RCC 7860 (cell line): ENCODE data around the gene TSPYL1.
A peak's percentile ranks its signal among the peaks of the same experiment; 100 is the strongest.
"Not testable (repeated sequence)": the region's sequence is repeated elsewhere in the genome, so short reads cannot be mapped to it uniquely, and the experiment has no call there.

Source experiments
- DNase-seq: peaks from one replicate; pipeline ENCODE4 v3.0.0-alpha.2; 2015; ENCODE audit warnings: low spot score
- FAIRE-seq: peaks from 2 replicates; lab custom pipeline; 2012; peaks lifted over from hg19 to GRCh38; lab: Jason Lieb, UNC

TSPYL1 gene

DNA sequence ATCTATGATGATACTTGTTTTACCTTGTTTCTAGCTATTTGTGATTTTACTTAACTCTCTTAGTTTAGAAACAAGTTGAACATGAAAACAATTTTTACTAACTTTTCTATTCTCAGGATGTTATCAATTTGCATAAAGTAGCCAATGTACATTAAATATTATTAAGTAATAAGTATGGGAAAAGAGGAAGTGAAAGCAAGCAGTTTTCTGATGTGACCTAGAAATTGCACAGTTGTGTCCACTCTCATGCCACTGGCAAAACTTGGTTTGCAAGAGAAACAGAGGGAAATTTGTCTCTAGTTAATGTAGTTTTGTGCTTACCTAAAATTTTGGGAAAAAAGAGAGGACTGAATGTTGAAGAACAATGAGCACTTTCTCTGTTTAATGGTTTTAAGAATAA is 19.2 kb upstream of the TSPYL1 start:
- no peak for FAIRE-seq
- DNase-seq: no peak

DNA sequence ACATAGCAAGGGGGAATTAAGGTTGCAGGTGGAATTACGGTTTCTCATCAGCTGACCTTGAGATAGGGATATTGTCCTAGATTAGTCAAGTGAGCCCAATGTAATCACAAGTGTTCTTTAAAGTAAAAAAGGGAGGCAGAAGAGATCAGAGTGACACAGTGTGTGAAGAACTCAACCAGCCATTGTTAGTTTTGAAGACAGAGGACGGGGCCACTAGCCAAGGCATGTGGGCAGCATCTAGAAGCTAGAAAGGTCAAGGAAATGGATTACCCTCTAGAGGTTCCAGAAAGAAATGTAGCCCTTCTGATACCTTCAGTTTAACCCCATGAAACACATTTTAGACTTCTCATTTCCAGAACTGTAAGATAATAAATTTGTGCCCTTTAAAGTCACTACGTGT is 18.5 kb upstream of the TSPYL1 start:
- FAIRE-seq: no peak

DNA sequence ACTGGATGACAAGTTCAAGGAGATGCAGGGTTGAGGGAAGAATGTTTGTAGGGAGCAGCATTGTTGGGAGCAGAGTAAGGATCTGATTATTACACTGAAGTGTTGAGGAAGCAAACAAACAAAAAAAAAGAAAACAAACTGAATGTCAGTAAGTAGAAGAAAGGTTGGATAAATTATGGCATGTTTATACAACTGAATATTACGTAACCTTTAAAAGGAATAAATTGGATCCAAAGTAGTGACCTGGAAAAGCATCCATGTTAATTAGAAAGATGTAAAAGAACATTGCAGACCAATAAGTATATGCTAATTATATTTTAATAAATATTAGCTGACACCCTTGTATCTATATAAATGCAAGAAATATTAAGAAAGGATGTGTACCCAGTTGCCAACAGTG is 12.8 kb upstream of the TSPYL1 start:
- FAIRE-seq: no peak
- no peak for DNase-seq

More for the DNA sequence above, 18.5 kb upstream of the TSPYL1 start:
- DNase-seq: no peak

DNA sequence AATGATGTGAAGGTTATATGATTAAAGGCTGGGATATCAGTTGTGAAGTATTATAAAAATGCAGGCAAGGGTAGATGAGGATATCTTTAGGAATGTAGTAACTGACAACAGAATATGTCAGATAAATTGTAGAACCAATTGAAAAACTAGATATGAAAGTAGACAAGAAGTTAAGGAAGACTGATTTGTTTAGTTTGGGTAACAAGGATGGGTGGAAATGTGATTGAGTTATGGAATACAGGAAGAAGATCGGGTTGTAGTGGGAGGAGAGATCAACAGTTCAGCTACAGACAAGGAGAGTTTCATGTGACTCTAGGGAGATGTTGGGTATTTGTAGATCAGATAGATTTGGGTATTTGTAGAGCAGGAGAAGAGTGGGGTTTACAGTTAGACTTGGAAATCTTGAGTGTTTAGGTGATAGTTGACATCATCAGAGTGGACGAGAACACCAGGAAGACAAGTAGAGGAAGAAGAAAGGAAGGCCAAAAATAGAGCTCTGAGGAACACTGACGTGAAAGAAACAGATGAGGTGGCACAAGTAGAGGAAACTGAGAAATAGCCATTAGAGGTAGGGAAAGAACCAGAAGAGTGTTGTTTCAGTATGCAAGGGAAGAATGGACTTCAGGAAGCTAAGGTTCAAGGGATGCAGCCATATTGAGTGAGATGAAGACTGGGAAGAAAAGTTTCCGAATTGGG is 12.1 kb upstream of the TSPYL1 start:
- DNase-seq: no peak
- no peak for FAIRE-seq

DNA sequence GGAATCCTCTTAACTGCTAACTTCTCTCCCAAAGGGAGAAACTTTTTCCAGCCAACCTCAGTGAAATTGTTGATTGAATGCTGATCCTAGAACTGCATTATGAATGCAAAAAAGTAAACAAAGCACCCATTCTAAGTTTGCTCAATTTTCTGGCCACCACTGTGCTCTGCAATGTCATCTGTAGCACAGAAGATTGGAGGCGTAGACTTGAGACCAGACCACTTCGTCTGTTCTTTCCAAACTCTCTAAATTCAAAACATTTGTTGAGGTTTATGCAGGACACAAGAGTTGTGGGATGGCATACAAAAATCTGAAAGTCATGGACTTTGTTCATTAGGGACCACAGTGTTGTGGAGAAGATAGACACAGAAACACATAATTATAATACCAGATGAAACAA is 11.1 kb upstream of the TSPYL1 start:
- no peak for FAIRE-seq
- no peak for DNase-seq

DNA sequence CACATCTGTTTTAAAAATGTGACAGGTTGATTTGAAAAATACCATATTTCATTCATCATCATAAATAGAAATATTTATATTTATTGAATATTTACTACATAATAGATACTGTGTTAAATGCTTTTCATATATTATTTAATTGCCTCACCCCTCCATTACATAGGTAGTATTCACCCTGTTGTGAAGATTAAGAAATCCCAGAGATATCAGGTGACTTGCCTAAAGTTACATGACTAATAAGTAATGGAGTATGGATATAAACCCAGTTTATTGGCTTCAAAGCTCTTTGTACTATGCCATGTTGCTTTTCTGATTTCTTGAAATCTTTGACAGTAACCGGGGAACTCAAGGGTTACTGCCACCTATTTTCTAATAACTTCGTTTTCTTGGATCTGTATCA is 10.1 kb upstream of the TSPYL1 start:
- FAIRE-seq (no peak), DNase-seq (no peak)

DNA sequence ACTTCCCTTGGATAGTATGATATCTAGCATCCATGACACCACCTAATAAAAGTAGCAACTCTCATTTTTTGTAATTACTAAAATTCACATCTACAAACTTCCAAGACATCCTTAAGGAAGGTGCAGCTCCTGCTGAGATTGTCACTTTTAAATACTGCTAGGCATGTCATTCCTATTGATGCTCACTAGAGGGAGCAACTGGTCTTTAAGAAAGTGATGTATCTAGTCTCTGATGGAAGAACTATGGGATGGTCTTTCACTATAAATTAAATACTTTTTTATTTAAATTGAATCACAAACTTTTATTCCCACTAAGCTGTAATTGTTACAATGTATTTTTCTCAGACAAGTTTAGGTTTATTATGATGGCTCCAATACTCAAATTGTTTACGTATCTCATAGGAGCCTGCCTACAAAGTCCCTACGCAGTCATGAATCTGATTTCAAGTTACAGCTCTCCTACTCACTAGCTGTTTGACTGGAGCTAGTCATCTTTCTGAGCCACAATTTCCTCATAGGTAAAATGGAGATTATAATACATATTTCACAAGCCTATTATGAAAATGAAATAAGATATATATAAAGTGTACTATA is 8.1 kb upstream of the TSPYL1 start:
- DNase-seq (peak; percentile 51), FAIRE-seq (peak; percentile 85)

DNA sequence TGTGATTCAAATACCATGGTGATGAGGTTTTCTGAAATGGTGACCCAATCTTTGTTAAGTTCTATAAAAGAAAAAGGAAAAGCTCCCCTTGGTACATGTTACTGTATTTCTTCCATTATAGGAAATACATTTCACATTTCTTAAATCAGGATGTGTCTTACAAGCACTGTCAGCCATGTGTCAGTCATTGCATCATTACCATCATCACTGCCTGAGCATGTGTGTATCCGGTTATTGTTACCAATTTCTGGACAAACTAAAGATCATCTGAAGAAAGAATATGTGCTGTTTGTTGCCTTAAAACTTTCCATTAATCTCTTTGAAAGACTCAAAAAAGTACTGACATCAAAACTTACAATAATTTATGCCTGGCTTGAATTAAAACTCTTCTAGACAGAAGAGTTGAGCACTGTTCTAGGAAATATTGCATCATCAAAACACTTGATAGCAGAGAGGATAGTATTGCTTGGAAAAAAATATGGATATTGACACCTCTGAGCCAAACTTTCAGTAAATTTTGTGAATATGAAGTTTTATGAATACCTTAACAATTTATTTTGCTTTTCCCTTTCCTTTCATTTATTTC is 7.1 kb upstream of the TSPYL1 start:
- DNase-seq (no peak), FAIRE-seq (no peak)

DNA sequence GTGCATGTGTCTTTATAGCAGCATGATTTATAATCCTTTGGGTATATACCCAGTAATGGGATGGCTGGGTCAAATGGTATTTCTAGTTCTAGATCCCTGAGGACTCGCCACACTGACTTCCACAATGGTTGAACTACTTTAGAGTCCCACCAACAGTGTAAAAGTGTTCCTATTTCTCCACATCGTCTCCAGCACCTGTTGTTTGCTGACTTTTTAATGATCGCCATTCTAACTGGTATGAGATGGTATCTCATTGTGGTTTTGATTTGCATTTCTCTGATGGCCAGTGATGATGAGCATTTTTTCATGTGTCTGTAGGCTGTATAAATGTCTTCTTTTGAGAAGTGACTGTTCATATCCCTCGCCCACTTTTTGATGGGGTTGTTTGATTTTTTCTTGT is 5.3 kb upstream of the TSPYL1 start:
- not testable (repeated sequence) for FAIRE-seq, DNase-seq

DNA sequence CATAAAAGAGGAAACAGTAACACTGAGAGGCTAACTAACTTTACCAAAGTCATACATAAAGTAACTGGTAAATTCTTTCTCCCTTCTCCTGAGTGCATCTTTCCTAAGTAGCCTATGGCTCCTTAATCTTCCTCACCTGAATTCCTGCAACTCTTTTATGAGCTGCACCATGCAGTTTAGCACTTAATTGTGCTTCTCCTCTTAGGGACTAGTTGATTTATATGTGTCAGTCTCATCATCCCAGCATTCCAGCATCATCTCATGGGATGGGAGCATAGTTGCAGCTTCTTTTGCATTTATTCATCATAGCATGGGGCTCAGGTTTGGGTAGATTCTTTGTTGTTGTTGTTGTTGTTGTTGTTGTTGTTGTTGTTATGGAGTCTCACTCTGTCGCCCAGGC is 3.5 kb upstream of the TSPYL1 start:
- no peak for FAIRE-seq
- DNase-seq: no peak

DNA sequence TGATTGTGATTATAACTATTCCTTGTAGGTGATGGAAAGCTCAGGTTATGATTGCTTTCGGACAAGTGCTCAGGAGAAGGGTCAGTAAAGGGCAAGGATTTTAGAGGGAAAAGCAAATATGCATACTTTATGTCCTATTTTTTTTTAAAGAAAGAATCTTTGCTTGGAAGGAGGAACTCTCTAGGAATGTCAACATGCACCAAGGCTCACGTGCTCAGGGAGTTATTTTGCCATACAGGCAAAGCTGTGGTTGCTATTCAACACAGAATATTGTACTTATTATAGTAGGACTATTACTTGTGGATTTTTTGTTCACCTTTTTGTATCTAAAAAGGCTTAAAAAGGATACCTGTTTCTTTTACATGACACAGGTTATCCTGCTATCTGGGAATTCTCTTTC is 3.0 kb upstream of the TSPYL1 start:
- no peak for DNase-seq
- FAIRE-seq: no peak

DNA sequence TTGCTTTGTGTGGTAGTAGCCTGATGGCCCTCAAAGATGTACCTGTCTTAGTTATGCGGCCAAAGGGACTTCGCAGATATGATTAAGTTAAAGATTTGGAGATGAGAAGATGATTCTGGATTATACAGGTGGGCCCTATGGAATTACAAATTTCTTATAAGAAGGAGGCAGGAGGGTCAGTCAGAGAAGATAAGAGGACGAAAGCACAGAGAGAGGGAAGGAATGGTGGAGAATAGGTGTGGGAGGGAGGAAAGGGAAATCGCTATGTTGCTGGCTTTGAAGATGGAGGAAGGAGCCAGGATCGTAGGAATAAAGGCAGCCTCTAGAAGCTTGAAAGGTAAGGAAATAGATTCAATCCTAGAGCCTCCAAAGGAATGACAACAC is 1.2 kb upstream of the TSPYL1 start:
- DNase-seq (no peak), FAIRE-seq (no peak)

DNA sequence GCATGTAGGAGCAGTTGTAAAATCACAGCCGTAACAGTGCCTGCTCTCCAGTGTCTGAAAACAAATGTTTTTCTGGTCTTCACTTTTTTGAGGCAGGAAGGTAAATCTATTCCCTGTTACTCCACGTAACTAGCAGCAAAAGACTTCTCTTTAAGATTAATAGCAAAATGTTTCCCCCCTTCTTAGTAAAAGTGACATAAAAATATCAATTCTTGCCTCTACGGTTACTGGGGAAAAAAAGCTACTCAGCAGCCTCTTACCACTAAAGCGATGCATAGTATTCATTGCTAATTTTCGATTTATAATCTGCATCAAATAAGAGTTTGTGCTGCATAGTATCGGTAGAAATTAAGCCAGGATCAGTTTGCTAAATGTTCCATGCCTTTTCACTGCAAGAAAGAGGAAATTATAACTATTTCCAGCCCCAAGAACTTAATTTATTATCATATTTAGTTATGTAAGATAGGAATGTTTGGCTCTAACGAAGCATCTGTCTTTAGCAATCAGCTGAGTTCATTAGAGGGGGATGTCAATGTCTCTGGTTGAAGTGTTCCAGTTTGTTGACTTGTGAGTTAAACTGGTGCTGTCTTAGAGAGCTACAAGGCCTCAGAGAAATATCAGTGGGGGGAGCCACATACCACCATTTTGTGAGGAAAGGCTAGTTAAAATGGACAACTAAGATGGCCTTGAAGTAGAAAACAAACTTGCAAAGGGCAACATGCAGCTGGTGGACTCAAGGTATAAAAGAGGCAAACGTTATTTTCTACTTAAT is 617 bp upstream of the TSPYL1 start:
- FAIRE-seq (no peak), DNase-seq (no peak)

DNA sequence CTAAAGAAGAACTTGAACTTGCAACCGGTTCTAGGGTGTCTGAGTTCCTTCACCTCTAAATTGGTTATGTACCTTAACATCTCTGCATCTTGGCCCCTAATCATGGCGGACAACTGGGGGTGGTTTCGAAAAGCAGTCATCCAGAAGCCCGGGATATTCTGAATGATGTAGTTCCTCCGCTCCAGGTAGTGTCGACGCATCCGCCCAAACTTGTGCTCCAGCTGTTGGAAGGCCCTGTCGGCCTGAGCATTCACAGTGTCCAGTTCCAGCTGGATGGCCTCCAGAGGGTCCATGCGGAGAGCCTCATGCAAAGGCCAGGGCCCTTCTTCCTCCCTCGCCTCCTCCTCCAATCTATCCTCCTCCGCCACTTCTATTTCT is 887 bp downstream of the TSPYL1 start:
- DNase-seq (no peak), FAIRE-seq (no peak)

DNA sequence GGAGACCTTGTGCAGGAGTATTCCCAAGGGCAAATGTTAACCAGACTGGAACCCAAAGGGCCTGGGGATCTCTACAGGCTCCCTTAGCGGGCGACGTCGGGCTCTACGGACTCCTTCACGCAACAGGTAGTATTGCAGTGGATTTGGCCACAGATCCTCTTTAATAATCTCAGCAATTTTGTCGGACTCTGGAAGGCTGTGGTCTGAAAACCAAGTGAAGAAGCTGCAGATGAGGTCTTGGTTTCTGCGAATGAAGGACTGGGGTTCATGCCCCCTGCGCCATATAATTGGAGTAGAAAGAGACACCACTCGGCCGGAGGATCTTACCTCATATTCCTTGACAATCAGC is 1.3 kb downstream of the TSPYL1 start:
- DNase-seq (no peak), FAIRE-seq (no peak)

DNA sequence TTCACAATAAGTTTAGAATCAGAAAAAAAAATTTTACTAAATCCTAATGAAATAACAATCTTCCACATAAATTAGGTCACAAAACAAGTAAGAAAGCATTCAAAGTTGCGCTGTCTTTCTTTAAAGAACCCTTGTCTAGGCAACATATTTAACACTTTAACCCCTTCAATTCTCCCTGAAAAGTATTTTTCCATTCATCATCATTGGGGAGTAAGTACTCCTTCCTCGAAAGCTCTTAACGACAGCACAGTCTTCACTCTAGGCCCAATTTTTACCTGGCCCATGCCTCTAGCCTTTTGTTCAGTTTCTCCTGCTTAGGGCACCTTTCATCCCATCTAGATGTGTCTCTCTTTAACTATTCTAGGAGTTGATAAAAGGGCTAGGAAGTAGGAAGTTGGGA is 2.6 kb downstream of the TSPYL1 start:
- FAIRE-seq (no peak), DNase-seq (no peak)

DNA sequence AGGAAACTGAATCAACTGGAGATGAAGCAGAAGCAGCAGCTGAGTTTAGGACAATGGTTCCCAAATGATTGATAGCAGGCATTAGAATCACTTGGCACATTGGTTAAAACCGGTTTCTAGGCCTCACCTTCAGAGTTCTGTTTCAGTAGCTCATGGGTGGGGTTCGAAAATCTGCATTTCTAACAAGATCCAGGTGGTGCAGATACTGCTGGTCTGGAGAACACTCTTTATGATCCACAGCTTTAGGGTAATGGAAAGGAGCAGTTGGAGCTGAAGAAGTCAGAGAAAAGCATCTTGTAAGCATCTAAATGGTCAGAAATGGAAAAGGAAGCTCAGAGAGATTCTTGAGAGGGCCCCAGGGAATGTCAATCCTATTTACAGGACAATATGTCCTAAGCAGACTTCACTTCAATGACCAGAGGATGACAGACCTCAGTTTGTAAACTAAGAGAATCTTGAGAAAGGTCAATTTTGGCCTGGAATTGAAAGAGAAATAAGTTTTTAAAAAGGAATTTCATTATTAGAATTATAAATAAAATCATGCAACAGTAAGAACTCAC is 8.5 kb downstream of the TSPYL1 start:
- DNase-seq (no peak), FAIRE-seq (no peak)

DNA sequence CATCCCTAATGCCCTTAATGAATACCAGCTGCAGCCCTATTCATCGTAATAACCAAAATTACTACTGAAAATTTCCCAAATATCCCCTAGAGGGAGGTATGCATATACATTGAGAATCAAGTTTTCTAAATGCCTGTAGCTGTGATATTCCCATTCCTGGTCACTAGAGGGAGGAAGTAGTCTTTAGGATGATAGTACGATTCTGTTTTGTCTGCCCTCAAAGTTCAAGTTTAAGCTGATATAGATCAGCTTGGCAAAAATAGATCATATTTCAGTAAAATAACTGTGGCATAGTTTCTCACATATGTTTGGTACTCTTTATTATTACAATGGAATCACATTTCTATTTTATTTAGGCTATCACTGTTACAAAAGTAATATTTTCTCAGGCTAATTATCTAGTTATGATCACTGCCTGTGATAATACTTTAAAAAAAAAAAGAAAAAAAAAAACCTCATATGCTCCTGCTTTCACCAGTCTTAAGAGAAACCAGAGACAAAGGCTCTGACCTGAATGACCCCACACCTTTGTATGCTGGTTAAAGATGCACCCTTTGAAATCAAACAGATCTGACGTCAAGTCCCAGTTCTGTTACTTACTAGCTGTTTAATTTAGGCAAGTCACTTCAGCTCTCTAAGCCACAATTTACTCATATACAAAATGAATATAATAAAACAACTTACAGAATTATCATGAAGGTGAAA is 11.0 kb downstream of the TSPYL1 start:
- DNase-seq (peak; percentile 71), FAIRE-seq (peak; percentile 85)

DNA sequence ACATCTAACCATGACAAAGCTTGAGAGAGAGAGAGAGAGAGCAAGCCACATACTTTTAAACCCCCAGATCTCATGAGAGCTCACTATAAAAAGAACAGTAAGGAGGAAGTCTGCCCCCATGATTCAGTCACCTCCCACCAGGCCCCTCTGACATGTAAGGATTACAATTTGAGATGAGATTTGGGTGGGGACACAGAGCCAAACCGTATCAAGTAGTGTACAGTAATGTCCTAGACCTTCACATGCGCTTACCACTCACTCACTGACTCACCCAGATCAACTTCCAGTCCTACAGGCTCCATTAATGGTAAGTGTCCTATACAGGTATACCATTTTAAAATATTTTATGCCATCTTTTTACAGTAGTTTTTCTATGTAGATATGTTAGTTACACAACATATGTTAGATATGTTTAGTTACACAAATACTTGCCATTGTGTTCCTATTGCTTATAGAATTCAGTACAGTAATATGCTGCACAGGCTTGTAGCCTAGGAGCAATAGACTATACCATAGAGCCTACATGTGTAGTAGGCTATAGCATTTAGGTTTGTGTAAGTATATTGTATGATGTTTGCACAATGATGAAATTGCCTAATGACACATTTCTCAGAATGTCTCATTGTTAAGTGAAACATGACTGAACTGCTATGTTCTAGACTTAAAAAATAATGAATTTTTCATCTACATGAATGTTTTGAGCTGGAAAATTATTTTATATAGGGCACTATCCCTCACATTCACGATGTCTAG is 11.7 kb downstream of the TSPYL1 start:
- DNase-seq: no peak
- no peak for FAIRE-seq

DNA sequence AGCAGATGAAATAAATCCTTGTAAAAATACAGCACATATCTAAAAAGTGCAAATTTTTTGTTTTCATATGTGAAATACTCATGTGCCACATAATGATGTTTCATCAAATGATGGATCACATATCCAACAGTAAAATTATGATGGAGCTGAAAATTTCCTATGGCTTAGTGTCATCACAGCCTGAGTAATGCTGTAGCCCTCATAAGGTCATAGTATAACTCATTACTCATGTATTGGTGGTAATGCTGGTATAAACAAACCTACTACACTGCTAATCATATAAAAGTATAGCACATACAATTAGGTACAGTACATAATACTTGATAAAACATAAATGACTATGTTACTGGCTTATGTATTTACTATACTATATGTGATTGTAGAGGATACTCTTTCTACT is 12.9 kb downstream of the TSPYL1 start:
- no peak for FAIRE-seq
- no peak for DNase-seq
